ENCODE measurements around the gene NUBPL.
A peak's percentile ranks its signal among the peaks of the same experiment; 100 is the strongest.
"Not testable (repeated sequence)": the region's sequence is repeated elsewhere in the genome, so short reads cannot be mapped to it uniquely, and the experiment has no call there.

NUBPL gene

GRCh38 chr14:31884776-31885379 lies 323.7 kb downstream of the NUBPL start:
- DNase-seq, result no peak

DNA sequence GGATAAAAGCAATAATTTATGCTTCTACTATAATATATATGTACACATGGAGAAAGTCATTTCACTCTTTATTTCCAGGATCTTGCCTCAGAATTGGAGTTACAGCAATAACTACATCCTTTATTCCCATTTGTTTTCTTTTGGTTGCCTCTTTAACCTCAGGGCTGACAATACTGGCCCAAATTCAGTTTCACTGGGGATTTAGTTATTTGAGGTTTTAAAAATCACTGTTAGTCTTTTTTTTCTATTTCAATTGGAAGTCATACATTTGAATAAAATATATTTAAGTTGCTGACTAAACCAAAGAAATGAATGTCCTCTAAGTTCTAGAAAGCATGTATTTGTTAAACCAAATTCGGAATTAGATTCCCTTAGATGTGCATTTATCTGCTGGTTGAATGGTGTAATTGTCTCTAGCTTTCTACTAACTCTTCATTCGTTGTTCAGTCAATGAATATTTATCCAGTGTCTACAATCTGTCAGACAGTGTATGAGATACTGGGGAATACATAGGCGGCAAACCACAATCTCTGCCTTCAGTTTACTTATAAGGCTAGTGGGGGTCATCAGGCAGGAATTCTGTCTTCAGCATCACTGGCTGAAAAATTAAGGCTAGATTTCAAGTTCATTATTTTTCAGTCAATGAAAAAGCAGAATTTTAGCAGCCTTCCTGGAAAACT lies 325.1 kb downstream of the NUBPL start:
- no peak for DNase-seq

DNA sequence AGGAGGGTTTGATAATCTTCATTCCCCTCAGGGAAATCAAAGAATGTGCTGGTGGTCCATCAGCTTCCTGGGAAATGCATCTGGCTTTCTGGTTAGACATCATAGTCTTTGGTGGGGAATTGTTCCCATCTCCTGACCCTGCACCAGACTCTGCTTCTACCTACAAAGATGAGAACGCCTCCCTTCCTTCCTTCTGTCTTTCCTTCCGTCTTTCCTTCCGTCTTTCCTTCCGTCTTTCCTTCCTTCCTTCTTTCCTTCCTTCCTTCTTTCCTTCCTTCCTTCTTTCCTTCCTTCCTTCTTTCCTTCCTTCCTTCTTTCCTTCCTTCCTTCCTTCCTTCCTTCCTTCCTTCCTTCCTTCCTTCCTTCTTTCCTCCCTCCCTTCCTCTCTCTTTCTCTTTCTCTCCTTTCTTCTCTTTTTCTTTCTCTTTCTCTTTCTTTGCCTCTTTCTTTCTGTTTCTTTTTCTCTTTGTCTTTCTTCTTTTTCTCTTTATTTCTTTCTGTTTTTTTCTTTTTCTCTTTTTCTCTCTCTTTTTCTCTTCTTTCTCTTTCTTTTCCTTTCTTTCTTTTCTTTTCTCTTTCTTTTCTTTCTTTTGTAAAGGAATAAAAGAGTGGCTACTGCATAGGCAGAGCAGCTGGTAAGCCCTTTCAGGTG lies 326.9 kb downstream of the NUBPL start:
- no peak for DNase-seq

GRCh38 chr14:31889297-31889696 lies 328.1 kb downstream of the NUBPL start:
- DNase-seq, result no peak

GRCh38 chr14:31890202-31890601 lies 329.0 kb downstream of the NUBPL start:
- not testable (repeated sequence) for DNase-seq

DNA sequence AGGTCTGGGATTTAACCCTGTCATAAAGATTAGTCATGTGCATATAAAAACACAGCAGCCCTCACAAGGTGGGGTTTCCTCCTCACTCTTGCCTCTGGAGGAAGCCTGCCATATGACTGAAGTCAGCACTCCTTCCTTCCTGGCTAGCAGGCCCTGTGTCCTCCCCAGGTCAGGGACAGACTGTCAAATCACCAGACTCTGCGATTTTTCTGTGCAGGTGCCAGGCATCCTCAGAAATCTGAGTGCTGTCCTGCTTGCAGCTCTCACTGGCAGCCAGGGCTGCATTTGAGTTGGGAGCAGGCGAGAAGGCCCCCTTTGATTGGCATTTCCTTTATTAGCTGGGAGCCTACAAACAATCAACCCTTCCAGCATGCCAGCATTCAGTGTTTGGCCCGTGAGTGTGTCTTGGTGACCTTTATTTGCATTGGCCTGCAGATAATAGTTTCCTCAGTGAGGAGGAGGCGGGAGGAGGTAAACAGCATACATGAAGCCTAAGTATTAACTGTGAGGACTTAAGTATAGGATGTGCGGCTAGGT lies 332.1 kb downstream of the NUBPL start:
- peak; percentile 11 for DNase-seq

DNA sequence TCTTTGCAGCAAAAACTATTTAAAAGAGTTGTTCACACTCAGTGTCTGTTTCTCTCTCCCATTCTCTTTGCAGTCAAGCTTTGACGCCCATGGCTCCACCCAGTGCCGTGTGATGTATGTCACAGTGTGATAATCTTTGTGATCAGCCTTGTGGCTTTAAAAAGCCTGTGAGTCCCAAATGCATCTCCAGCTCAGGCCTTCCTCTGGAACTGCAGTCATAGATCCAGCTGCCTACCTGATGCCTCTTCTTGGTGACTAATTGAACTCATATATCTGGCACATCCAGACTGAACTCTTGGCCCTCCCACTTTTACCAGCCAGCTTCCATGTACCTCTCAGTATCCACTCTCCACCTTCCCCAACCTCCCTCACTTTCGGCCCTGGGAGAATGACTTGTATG lies 333.1 kb downstream of the NUBPL start:
- no peak for DNase-seq

DNA sequence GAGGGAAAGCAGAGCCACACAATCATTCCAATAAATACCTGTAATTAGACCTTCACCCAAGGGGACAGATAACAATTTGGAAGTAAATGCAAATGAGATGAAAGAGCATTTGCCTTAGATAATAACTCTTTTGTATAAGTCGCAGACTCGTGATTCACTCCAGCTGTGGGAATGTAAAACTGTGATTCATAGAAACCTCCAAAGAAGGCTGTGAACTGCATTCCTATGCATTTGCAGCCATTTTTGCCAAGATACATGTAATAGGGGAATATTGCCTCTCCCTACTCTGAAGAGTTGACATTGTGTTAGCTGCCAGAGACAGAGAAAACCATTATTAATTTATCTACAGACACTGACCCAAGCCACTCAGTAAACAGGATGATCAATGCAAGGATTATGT lies 334.0 kb downstream of the NUBPL start:
- no peak for DNase-seq

DNA sequence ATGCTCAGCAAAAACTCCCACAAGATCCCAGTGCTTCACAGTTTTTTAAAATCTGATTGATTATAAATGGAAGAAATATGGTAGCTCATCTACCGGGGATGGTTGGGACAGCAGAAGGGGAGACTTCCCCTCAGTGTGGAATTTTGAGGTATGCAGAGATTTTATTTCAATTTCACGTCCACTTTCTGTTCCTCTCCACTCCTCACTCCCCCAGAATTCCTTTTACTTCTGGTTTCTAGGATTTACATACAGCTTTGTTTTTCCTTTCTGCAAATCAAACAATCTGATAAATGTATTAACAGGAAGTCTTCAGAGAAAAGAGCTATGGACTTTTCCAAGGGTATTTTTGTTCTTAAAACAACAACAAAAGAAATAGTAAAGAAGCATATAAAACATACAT lies 334.4 kb downstream of the NUBPL start:
- DNase-seq, result no peak

DNA sequence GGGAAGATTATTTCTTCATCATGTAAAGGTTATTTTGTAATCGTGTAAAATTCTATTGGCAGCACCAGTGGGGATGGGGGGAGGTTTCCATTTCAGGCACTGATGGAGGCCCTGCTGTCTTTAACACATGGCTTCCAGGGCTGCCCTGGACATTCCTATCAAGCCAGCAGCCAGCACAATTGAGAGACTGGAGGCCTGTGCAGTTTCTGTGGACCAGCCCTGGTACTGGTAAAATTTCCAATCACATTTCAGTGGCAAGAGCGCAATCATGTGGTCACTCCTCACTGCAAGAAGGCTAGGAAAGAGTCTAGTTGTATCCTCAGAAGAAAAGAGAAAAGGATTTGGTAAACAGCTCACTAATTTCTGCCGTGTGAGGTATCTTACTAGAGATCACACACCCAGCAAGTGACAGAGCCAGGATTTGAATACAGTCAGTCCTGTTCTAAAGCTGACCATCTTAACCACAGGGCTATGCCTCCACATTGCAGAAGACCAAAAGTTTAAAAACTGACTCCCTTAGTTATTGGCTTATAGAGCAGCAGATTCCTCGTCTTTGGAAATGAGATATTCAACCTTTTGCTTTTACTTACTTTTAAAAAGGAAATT lies 336.5 kb downstream of the NUBPL start:
- DNase-seq, result no peak

DNA sequence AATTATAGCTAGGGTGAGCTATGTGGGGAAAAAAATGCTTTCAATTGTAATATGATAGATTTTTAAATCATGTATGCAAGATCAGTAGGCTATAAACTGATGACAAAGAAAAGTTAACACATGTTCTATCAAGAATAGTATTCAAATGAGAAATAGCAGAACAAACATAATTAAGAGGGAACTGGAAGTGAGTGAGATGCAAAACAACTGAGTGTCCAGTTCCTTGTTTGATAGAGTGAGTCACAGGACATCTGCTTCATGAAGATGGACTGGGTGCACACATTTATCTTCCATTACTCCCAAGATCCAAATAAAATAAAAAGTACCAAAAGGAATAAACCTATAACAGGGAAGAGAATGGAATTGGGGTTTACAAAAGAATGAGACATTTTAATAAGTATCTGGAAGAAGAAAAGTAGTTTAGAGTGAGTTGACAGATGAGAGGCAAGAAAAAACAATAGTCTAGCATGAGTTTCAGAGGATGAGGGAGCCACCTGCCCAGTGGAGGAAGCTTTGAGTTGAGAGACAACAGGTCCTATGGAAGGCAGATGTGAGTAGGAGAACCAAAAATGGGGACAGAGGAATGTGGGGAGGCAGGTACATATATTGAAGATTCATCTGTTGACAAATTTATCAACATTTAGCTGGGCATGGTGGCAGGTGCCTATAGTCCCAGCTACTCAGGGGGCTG lies 337.8 kb downstream of the NUBPL start:
- no peak for DNase-seq

GRCh38 chr14:31902002-31902401 lies 340.8 kb downstream of the NUBPL start:
- DNase-seq, result no peak

GRCh38 chr14:31902945-31903646 lies 341.9 kb downstream of the NUBPL start:
- DNase-seq, result no peak

DNA sequence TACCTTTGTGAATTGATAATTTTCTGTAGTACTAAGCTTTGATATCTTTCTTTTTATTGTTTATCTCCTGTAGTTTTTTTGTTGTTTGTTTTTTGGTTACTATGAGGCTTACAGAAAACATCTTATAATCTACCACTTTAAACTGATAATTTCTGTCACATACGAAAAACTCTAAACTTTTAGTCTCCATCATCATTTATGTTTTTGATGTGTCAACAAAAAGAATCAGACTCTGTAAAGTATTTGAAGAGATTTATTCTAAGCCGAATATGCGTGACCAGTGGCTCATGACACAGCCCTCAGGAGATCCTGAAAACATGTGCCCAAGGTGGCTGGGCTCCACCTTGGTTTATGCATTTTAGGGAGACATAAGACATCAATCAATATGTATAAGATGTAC lies 348.8 kb downstream of the NUBPL start:
- DNase-seq, result no peak
